HepG2 (cell line): ENCODE results near the gene UBFD1. TPM values are rescaled to one million over a fixed set of nuclear protein-coding genes. Genes with fewer than 3 reads are reported as not detected.

Source experiments
- ATAC-seq: fragments of 200-7000 bp; cut with Tn5 transposase; 3 replicates; pipeline ENCODE4 v1.9.1; 2020; ENCODE audit warnings: mild to moderate bottlenecking, moderate library complexity
- BruUV-seq: library from RNA; stranded (reverse); fragments of 400-500 nt; replicated peaks from 2 replicates; lab custom pipeline; 2021; lab: Mats Ljungman, UMichigan
- CTCF ChIA-PET: fragments of 300-600 bp; formaldehyde crosslinking; extraction: SDS; loops from one replicate; lab custom pipeline; 2021; ENCODE audit warnings: low total read pairs, inconsistent platforms, low intra/inter-chr PET ratio; lab: Yijun Ruan, JAX
- POLR2A ChIA-PET: fragments of 350-600 bp; sonication (Branson Sonifier 250); formaldehyde crosslinking; loops from one replicate; lab custom pipeline; 2020; ENCODE audit warnings: antibody characterized with exemption, inconsistent platforms; lab: Yijun Ruan, JAX
- DNase-seq: peaks from one replicate; pipeline ENCODE4 v3.0.0-alpha.2; 2015; ENCODE audit warnings: low spot score
- FAIRE-seq: peaks from 3 replicates; lab custom pipeline; 2011; peaks lifted over from hg19 to GRCh38; lab: Jason Lieb, UNC
- H2AFZ ChIP-seq: one replicate; pipeline ENCODE4 v1.6.1; 2011; ENCODE audit warnings: low read length, inconsistent platforms
- H3K27ac ChIP-seq: fragments of 300-600 bp; 3 replicates; pipeline ENCODE4 v1.8.0; 2011; ENCODE audit warnings: mixed run types, mild to moderate bottlenecking, mixed read lengths, low read length, inconsistent platforms; ENCODE audit not compliant: insufficient read depth; ENCODE audit errors: extremely low read length
- H3K27me3 ChIP-seq, 2 experiments: fragments of 200-600 bp in 1 of 2; 2 replicates in 1 of 2; 3 replicates in 1 of 2; pipeline versions ENCODE4 v1.6.0 to v1.8.0; 2011; ENCODE audit warnings: low read length in 2 of 2, mild to moderate bottlenecking in 2 of 2, moderate library complexity in 2 of 2, inconsistent platforms in 1 of 2; ENCODE audit not compliant: insufficient read depth in 2 of 2, control insufficient read depth in 1 of 2
- H3K36me3 ChIP-seq, 2 experiments: fragments of 200-600 bp in 1 of 2; replicated peaks in 1 of 2; 2 replicates in 1 of 2; 3 replicates in 1 of 2; pipeline versions ENCODE4 v1.5.1 to v1.8.0; 2011; ENCODE audit warnings: low read length in 2 of 2, inconsistent platforms in 1 of 2; ENCODE audit not compliant: insufficient read depth in 2 of 2, control insufficient read depth in 1 of 2
- H3K4me1 ChIP-seq: 2 replicates; pipeline ENCODE4 v1.5.1; 2012; ENCODE audit warnings: low read length, inconsistent platforms; ENCODE audit not compliant: insufficient read depth
- H3K4me2 ChIP-seq: 2 replicates; pipeline ENCODE4 v1.6.0; 2011; ENCODE audit warnings: low read depth, low read length, inconsistent platforms
- H3K4me3 ChIP-seq, 3 experiments: fragments of 200-600 bp in 1 of 3; sonication (generic), shearing (Covaris generic) in 1 of 3; replicated peaks in 1 of 3; 2 replicates each; pipeline ENCODE4 v1.5.1; 2011 to 2016; ENCODE audit warnings: low read length in 3 of 3, inconsistent platforms in 2 of 3, low read depth in 2 of 3, mild to moderate bottlenecking in 2 of 3, control low read depth in 1 of 3, mixed read lengths in 1 of 3; ENCODE audit not compliant: insufficient read depth in 1 of 3
- H3K79me2 ChIP-seq: one replicate; pipeline ENCODE4 v1.6.1; 2011; ENCODE audit warnings: low read length, inconsistent platforms; ENCODE audit not compliant: insufficient read depth
- H3K9ac ChIP-seq: 2 replicates; pipeline ENCODE4 v1.6.0; 2011; ENCODE audit warnings: mild to moderate bottlenecking, low read depth, low read length, inconsistent platforms; ENCODE audit not compliant: insufficient read depth
- H3K9me3 ChIP-seq: 2 replicates; pipeline ENCODE4 v1.5.1; 2012; ENCODE audit warnings: mild to moderate bottlenecking, low read length
- H4K20me1 ChIP-seq: 2 replicates; pipeline ENCODE4 v1.6.0; 2011; ENCODE audit warnings: inconsistent platforms, mild to moderate bottlenecking, low read length, moderate library complexity; ENCODE audit not compliant: insufficient read depth
- ELK4 ChIP-seq: sonication (generic); formaldehyde crosslinking; IDR thresholded peaks from 2 replicates; pipeline ENCODE4 v1.9.0; 2021; ENCODE audit warnings: missing genetic modification reagents, borderline replicate concordance
- PCBP1 ChIP-seq: fragments of 200-400 bp; formaldehyde crosslinking; IDR thresholded peaks from 2 replicates; pipeline ENCODE4 v1.6.1; 2017; ENCODE audit warnings: mild to moderate bottlenecking, low read depth, low read length, borderline replicate concordance
- RCOR2 ChIP-seq: IDR thresholded peaks from 2 replicates; pipeline ENCODE4 v1.6.1; 2016; ENCODE audit warnings: missing biosample characterization, missing genetic modification reagents
- ZFP41 ChIP-seq: sonication (generic); formaldehyde crosslinking; IDR thresholded peaks from 2 replicates; pipeline ENCODE4 v1.4.0; 2020; ENCODE audit warnings: mild to moderate bottlenecking, missing genetic modification reagents, borderline replicate concordance
- ZFY ChIP-seq: sonication (generic); formaldehyde crosslinking; IDR thresholded peaks from 2 replicates; pipeline ENCODE4 v1.4.0; 2020; ENCODE audit warnings: missing genetic modification reagents
- ZNF121 ChIP-seq: sonication (generic); formaldehyde crosslinking; IDR thresholded peaks from 2 replicates; pipeline ENCODE4 v1.5.0; 2020; ENCODE audit warnings: mild to moderate bottlenecking, missing genetic modification reagents
- WGBS: methylation state at CpG from one replicate; pipeline ENCODE4 v1.1.6; 2017; ENCODE audit warnings: low lambda C conversion rate; 5-methylcytosine and 5-hydroxymethylcytosine counted together
- in situ Hi-C: cut with HindIII; loops from 2 replicates; pipeline ENCODE4 v1.10.0; 2017; ENCODE audit warnings: low pct_unique_long_range_greater_than_20kb; ENCODE audit not compliant: extremely low pct_ligation_motif_present
- intact Hi-C: fragments of 100-400 bp; cut with micrococcal nuclease; formaldehyde crosslinking; loops from one replicate; pipeline ENCODE4 v1.10.0; 2022; ENCODE audit not compliant: unreplicated experiment
- polyA plus RNA-seq, 8 experiments: library from polyadenylated mRNA; depleted of rRNA in 3 of 8; stranded (reverse) in 7 of 8; unstranded in 1 of 8; fragments of >200 nt; fragmentation: Illumina TruSeq in 4 of 8; extraction: Trizol in 4 of 8; gene quantifications; 2 replicates each; pipeline versions ENCODE4 v1.2.1 to v1.2.3, GENCODE V29; 2011 to 2016; ENCODE audit warnings: low read depth in 4 of 8, missing spikeins in 1 of 8, mixed read lengths in 1 of 8; ENCODE audit not compliant: insufficient read depth in 1 of 8
- total RNA-seq, 5 experiments: library from RNA; depleted of rRNA; stranded (reverse); fragments of >200 nt; fragmentation: Illumina TruSeq; extraction: Trizol; gene quantifications; 2 replicates each; pipeline ENCODE4 v1.2.3, GENCODE V29; 2016; ENCODE audit warnings: low read depth in 1 of 5
- TF ChIP-seq, protein P1 (sequence below): sonication (generic); formaldehyde crosslinking; IDR thresholded peaks from 2 replicates; pipeline ENCODE4 v1.9.0; 2022; ENCODE audit warnings: low read depth, missing genetic modification reagents

Gene UBFD1
- total and polyA plus RNA-seq, 2 of the 13 experiments (the other 11 are each of a cell fraction or from before 2014, with no cell fraction given), result 100 to 111 TPM

DNA sequence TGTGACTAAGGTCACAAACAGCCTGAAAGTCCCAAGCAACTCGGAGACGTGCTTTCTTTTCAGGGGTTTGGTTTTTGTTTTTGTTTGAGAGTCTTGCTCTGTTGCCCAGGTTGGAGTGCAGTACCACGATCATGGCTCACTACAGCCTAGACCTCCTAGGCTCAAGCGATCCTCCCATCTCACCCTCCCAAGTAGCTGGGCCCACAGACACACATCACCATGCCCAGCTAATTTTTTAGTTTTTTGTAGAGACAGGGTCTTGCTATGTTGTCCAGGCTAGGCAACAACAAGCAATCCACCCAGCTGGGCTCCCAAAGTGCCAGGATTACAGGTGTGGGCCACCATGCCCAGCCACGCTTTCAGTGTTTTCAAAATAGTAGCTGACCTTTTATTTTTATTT lies 27.5 kb upstream of the UBFD1 start:
- in situ Hi-C loops (no loop called here), intact Hi-C loops (no loop called here)
- H2AFZ ChIP-seq, result no peak overlapping the region
- ChIA-PET POLR2A (interaction anchor here (1.2 to 6.6 kb wide), 2 partner anchors 8 to 26 kb away, joined by 3 to 64 read pairs; no protein-coding TSS in a partner anchor), CTCF (no interaction called here)
- WGBS, result 98% methylated on average over 5 of the region's 5 CpGs
- TF ChIP-seq, protein P1, sequence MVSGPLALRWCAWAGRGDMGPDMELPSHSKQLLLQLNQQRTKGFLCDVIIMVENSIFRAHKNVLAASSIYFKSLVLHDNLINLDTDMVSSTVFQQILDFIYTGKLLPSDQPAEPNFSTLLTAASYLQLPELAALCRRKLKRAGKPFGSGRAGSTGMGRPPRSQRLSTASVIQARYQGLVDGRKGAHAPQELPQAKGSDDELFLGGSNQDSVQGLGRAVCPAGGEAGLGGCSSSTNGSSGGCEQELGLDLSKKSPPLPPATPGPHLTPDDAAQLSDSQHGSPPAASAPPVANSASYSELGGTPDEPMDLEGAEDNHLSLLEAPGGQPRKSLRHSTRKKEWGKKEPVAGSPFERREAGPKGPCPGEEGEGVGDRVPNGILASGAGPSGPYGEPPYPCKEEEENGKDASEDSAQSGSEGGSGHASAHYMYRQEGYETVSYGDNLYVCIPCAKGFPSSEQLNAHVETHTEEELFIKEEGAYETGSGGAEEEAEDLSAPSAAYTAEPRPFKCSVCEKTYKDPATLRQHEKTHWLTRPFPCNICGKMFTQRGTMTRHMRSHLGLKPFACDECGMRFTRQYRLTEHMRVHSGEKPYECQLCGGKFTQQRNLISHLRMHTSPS (CRISPR knock-in tag), result no peak
- TF ChIP-seq ELK4 (CRISPR knock-in tag) (no peak), ZFP41 (no peak), ZNF121 (CRISPR knock-in tag) (peak; percentile 69; the same call in 1 of the 2 replicates), PCBP1 (no peak), RCOR2 (CRISPR knock-in tag) (no peak), ZFY (CRISPR knock-in tag) (no peak)
- no peak overlapping the region for H3K4me3 ChIP-seq
- H3K9me3 ChIP-seq, result no peaks in the 10 kb centered on the region
- no TSS peak for BruUV-seq
- ATAC-seq (no peak), DNase-seq (no peak), FAIRE-seq (no peak)
- peaks cover 15% of the 10 kb centered on the region for H3K4me1 ChIP-seq
- no peaks in the 10 kb centered on the region for H3K27me3 ChIP-seq
- peaks cover 59 to 81% of the 10 kb centered on the region in 2 experiments for H3K36me3 ChIP-seq
- no peak overlapping the region for H3K27ac ChIP-seq
- H4K20me1 ChIP-seq, result no peaks in the 10 kb centered on the region
- H3K9ac ChIP-seq, result no peak overlapping the region
- H3K79me2 ChIP-seq, result no peaks in the 10 kb centered on the region
- H3K4me2 ChIP-seq, result no peak overlapping the region
